ENCODE measurements around the gene TBC1D14.
"Not testable (repeated sequence)": the region's sequence is repeated elsewhere in the genome, so short reads cannot be mapped to it uniquely, and the experiment has no call there.

TBC1D14 gene

DNA sequence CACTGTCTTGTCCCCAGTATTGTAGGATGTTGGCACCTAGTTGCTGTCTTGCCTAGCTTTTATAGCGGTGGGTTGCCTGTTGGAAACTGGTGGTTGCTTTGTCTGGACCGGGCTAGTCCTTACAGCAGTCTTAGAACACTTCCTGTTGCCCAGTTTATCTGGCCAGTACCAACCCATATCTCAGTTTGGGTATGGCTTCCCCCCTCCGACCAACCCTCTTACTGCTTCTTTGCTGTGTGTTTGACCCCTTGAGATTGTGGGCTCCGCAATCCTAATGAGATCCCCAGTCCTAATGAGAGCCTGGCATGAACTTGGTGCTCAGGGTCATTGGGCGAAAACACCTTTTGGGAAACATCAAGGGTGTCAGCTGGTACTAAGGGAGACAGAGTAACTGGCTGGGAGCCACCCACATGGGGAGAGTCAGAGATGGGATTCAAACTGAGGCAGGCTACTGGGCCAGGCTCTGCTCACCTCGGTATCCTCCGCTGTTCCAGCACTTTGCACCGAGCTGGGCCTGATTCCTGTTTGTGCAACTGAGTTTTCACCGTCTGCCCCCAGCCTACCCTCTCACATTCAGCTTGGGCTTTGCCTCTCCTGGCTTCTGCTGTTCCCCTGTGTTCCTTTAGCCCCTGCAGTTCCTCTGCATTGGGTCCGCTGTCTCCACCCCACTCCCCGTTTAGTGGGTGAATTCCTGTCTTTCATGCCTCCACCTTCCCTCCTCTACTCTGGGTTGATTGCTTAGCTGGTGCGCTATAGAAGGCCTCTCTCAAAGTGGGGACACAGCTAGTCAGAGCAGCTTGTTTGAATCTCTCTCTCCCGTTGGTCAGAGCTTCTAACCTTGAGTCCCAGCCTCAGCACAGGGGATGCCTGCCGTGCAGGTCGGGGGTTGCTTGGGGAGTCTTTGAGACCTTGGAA lies 1.6 kb downstream of the TBC1D14 start:
- DNase-seq, result no peak

DNA sequence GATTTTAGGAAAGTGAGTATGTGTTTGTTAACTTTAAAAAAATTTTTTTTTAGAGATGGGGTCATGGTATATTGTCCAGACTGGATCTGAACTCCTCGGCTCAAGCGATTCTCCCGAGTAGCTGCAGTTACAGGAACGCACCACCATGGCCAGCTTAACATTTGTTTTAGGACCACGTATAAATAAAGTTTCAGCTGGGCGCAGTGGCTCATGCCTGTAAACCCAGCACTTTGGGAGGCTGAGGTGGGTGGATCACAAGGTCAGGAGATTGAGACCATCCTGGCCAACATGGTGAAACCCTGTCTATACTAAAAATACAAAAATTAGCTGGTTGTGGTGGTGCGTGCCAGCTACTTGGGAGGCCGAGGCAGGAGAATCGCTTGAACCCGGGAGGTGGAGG lies 2.3 kb downstream of the TBC1D14 start:
- not testable (repeated sequence) for DNase-seq

- no peak for DNase-seq
Observed at GRCh38 chr4:6912441-6912840, 2.8 kb downstream of the TBC1D14 start.

DNA sequence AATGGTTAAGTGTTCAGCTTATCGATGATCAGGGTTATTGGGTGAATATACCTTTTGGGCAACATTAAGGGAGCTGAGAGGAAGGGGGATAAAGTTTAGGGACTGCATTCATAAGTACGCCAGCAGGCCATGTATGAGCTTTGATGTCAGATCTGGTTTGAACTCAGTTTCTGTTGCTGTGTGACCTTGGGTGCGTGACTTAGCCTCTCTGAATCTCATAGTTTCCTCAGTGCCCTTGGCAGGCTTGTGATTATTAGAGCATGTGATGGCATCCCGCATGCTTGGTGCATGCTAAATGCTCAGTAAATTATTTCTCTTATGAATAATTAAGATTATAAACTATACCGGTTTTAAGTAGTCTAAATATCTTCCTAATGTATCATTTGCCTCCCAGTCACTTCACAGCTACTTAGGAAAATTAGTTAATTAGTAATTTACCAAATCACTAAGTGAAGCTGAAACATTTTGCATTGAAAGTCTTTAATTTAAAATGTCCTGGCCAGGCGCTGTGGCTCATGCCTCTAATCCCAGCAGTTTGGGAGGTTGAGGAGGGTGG lies 3.8 kb downstream of the TBC1D14 start:
- no peak for DNase-seq

DNA sequence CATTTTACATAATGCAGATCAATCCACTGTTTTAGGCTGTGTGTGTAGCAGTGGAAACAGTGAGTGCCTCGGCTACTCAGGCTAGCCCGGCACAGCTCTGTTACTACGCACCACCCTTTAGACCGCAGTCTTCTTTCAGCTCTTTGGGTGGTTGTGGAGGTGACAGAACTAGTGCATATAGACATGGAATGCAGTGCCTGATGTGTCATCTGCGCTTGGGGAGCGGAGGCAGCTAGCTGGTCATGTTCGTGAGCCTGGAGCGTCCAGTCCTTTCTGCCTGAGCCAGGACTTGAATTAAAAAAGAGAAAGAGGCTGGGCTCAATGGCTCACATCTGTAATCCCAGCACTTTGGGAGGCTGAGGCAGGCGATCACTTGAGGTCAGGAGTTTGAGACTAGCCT lies 4.8 kb downstream of the TBC1D14 start:
- no peak for DNase-seq

DNA sequence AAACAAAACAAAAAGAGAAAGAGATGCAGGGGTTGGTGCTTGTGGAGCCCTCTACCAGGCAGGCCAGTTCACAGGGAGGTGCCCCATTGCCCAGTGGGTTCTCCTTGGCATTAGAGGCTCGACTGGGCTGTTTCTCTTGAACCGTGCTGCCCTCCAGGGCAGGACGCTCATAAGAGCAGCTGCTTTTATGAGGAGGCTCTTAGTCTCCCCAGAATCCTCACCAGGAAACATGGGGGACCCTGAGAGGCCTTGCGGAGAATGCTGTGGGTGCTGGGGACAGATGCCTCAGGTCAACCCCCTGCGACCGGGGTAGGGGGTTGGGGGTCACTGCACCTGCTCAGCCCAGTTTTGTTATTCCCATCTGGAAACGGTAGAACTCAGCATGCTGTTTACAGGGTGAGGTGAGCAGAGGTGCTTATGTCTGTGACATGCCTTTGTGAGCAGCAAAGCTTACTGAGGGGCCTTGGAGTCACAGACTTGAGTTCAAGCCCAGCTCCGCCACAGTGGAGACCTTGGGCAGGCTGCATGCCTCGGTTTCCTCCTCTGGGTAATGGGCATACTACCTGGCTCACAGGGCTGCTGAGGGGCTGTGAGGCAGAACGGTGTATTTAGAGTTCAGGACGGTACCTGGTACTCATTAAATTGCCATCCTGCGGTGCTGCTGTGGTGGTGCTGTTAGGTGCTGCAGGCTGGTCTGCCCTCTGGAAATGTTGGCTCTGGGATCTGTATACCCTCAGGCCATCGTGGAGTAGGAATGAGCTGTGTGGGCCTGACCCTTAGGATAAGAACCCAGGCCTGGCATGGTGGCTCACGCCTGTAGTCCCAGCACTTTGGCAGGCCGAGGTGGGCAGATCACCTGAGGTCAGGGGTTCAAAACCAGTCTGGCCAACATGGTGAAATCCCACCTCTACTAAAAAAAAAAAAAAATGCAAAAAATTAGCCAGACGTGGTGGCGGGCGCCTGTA lies 5.7 kb downstream of the TBC1D14 start:
- DNase-seq, result no peak

DNA sequence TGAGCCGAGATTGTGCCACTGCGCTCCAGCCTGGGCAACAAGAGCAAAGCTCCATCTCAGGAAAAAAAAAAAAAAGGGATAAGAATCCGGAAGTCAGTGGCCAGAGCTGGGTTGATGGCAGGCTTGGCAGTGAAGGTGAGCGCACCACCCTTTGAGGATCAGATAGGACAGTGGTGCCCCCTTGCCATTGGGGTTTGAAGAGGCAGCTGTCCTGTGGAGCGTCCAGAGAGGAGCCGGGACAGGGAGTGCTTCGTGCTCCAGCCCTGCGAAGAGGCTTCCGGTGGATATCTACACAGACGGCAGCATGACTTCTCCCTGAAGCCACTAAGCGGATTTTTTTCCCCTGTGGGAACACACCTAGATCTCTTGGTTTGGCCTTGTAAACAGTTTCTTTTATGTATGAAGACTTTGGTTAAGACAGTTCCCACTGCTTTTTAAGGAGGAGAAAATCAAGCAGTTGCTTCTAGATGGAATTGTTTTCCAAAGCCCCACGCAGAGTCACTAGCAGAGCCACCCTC lies 6.5 kb downstream of the TBC1D14 start:
- DNase-seq, result no peak

GRCh38 chr4:6916587-6917460 lies 7.2 kb downstream of the TBC1D14 start:
- DNase-seq, result peak; percentile 68

GRCh38 chr4:6917461-6918271 lies 8.0 kb downstream of the TBC1D14 start:
- DNase-seq, result no peak

DNA sequence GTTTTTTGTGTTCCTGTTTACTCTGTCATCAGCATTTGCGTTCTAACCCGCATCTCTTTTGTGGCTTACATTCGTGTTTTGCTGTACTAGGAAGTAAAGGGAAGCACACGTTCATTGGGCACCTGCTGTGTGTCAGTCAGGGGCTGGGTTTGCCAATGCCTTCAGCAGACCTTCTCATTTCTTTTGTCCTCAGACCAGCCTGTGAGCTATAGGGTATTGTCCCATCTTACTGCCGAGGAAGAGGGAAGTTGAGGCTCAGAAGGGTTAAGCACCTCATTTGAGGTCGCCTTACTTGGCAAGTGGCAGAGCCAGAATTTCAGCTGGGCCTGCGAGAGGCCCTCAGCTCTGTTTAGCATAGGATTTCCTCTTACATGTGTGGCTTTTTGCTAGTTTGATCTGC lies 8.7 kb downstream of the TBC1D14 start:
- no peak for DNase-seq

GRCh38 chr4:6920171-6920570 lies 10.5 kb downstream of the TBC1D14 start:
- DNase-seq, result no peak

GRCh38 chr4:6923507-6923906 lies 13.9 kb downstream of the TBC1D14 start:
- DNase-seq, result no peak

GRCh38 chr4:6924361-6924779 lies 14.7 kb downstream of the TBC1D14 start:
- DNase-seq, result no peak

GRCh38 chr4:6925357-6925836 lies 15.8 kb downstream of the TBC1D14 start:
- DNase-seq, result no peak

GRCh38 chr4:6926081-6926480 lies 16.5 kb downstream of the TBC1D14 start:
- no peak for DNase-seq

DNA sequence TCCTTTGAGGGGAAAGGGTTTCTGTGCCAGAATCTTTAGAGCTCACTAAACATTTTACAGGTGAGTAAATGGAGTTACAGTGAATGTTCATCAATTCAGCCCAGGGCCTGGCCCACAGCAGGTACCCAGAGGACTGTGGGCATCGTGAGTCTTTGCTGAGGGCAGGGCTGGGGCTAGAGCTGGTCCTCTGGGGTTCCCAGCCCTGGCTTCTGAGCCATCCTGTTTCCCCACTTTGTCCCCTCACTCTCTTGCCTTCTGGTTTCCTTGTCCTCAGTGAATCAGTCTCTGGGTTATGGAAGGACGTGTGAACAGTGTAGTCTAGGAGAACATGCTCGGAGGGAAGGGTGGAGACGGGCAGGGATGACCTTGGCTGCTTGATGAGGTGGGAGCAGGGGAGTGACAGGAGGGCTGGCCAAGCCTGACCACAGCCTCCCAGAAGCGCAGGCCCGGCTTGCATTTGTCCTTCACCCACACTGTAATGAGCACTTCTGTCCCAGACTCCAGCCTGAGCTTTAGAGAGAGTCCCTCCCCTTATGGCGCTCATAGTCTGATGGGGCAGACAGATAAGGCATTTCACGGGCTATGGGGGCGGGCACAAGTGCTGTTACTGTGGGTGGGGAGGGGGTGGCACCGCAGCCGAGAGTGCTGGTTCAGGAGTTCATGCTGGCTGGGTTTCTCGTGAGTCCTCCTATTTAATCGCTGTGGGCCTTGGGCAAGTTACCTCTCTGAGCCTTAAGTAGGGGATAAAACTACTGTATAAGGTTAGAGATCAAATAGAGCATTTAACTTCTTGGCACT lies 17.3 kb downstream of the TBC1D14 start:
- no peak for DNase-seq

DNA sequence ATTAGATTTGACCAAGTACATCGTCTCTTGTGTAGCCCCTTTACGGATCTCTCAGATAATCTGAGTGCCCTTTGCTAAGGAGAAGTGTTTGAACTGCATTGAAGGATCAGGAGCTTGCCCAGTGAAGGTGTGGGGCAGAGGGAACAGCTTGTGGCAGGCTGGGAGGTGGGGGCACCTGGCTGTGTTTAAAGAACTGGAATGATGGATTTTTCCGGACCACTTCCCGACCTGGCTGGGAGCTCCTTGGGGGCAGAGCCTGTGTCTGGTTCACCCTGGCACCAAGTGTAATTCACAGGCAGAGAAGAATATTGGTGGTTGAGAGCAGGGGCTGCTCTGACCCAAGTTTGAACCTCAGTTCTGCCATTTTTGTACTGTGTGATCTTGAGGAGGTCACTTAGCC lies 18.5 kb downstream of the TBC1D14 start:
- no peak for DNase-seq

- DNase-seq, result no peak
Observed at GRCh38 chr4:6929339-6929811, 19.7 kb downstream of the TBC1D14 start.

DNA sequence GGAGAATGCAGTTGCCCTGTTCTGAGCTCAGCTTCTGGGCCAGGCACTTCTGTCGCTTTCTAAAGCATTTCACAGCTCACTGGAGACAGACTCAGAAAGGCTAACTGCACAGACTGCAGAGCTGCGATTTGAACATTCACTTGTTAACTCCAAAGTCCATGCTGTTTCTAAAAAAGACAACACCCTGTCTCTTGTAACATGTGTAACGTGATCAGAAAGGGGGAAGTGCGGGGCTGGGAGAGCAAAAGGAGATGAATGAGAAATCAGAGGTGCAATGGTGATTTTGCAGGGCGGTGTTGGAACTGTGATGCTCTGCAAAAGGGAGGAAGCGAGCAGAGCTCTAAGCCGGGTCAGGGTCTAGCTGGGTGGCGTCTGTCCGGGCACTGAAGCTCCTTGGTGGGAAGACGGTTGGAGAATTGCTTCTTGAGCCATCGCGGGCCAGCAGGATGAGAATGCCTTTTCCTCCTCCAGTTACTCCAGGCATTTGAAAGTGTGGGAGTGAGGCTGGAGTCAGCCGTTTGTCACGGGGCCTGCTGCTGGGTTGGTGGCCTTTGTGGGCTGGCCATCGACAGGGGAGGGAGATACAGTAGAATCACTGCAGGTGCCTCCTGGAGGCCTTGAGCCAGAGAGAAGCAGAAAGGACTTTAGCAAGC lies 20.3 kb downstream of the TBC1D14 start:
- no peak for DNase-seq

All from activated CD8-positive, alpha-beta memory T cell treated with anti-CD3 and anti-CD28 coated beads, Interleukin-2, amount 50 U/mL, for 48 hours (primary cell).